ENCODE results near the gene FLYWCH2.

DNA sequence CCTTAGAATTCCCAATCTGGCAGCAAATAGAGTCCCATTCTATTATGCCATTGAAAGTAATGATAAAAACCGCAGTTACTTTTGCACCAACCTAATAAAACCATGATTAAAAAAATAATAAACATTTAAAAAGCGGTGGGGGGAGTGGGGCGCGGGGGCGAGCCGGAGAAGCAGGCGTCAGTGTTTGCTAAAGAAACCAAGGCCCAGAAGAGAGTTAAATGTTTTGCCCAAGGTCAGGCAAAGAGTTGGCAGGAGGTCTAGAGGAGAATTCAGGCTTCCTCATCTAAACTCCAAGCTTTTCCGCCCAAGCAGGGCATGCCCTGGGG, 15.4 kb upstream of the FLYWCH2 start:
- TF ChIP-seq, protein P1, sequence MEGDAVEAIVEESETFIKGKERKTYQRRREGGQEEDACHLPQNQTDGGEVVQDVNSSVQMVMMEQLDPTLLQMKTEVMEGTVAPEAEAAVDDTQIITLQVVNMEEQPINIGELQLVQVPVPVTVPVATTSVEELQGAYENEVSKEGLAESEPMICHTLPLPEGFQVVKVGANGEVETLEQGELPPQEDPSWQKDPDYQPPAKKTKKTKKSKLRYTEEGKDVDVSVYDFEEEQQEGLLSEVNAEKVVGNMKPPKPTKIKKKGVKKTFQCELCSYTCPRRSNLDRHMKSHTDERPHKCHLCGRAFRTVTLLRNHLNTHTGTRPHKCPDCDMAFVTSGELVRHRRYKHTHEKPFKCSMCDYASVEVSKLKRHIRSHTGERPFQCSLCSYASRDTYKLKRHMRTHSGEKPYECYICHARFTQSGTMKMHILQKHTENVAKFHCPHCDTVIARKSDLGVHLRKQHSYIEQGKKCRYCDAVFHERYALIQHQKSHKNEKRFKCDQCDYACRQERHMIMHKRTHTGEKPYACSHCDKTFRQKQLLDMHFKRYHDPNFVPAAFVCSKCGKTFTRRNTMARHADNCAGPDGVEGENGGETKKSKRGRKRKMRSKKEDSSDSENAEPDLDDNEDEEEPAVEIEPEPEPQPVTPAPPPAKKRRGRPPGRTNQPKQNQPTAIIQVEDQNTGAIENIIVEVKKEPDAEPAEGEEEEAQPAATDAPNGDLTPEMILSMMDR (conservative IDR thresholded peaks at IDR 0.05; ENCODE audit: low read depth, low read length): no peak
- TF ChIP-seq EZH2 (IDR thresholded peaks at IDR 0.05; ENCODE audit: borderline replicate concordance, low read depth, low read length, poor library complexity, severe bottlenecking): no peak
